ENCODE measurements around the gene USP8. TPM values are rescaled to one million over a fixed set of nuclear protein-coding genes. Genes with fewer than 3 reads are reported as not detected.

Gene USP8
- total RNA-seq, 1 donor from 2014 or later = 59.4 TPM

DNA sequence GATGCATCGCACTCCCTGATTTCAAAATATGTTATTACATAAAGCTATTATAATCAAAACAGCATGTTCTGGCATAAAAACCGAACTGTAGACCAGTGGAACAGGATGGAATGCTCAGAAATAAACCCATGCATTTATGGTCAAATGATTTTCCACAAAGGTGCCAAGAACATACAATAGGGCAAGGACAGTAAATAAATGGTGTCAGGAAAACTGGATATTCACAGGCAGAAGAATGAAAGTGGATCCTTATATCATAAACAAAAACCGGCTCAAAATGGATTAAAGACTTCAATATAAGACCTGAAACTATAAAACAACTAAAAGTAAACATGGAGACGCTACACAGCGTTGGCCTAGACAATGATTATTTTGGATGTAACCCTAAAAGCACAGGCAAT lies 99.6 kb downstream of the USP8 start:
- DNase-seq (ENCODE audit: extremely low spot score, unreplicated experiment) = no peak
- Mint-ChIP-seq H3K4me1 (ENCODE audit: unreplicated experiment) (no peaks in the 10 kb centered on the region), H3K36me3 (no peaks in the 10 kb centered on the region), H3K4me3 (no peak overlapping the region), H3K27ac (no peak overlapping the region), H3K27me3 (no peaks in the 10 kb centered on the region), H3K9me3 (peaks cover 4% of the 10 kb centered on the region)
- TF ChIP-seq, protein P1, sequence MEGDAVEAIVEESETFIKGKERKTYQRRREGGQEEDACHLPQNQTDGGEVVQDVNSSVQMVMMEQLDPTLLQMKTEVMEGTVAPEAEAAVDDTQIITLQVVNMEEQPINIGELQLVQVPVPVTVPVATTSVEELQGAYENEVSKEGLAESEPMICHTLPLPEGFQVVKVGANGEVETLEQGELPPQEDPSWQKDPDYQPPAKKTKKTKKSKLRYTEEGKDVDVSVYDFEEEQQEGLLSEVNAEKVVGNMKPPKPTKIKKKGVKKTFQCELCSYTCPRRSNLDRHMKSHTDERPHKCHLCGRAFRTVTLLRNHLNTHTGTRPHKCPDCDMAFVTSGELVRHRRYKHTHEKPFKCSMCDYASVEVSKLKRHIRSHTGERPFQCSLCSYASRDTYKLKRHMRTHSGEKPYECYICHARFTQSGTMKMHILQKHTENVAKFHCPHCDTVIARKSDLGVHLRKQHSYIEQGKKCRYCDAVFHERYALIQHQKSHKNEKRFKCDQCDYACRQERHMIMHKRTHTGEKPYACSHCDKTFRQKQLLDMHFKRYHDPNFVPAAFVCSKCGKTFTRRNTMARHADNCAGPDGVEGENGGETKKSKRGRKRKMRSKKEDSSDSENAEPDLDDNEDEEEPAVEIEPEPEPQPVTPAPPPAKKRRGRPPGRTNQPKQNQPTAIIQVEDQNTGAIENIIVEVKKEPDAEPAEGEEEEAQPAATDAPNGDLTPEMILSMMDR (conservative IDR thresholded peaks at IDR 0.05) = no peak

DNA sequence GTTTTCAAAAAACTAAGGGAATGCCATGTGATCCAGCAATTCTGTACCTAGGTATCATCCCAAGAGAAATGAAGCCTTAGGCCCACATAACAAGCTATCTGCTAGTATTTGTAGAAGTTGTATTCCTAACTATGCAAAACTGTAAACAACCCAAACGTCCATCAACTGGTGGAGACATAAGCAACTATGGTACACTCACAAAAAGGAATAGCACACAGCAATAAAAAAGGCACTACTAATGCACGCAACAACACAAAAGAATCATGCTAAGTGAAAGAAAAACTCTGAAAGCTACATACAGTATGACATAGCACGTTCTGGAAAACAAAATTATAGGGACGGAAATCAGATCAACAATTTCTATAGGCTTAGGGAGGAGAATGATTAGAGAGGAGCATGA lies 107.0 kb downstream of the USP8 start:
- no peak for DNase-seq (ENCODE audit: extremely low spot score, unreplicated experiment)
- no peak overlapping the region for H3K27ac Mint-ChIP-seq
- H3K4me1 Mint-ChIP-seq (ENCODE audit: unreplicated experiment) = no peaks in the 10 kb centered on the region
- H3K36me3 Mint-ChIP-seq = no peaks in the 10 kb centered on the region
- TF ChIP-seq, protein P1 (conservative IDR thresholded peaks at IDR 0.05) = no peak
- no peaks in the 10 kb centered on the region for H3K27me3 Mint-ChIP-seq
- no peak overlapping the region for H3K4me3 Mint-ChIP-seq
- no peaks in the 10 kb centered on the region for H3K9me3 Mint-ChIP-seq

DNA sequence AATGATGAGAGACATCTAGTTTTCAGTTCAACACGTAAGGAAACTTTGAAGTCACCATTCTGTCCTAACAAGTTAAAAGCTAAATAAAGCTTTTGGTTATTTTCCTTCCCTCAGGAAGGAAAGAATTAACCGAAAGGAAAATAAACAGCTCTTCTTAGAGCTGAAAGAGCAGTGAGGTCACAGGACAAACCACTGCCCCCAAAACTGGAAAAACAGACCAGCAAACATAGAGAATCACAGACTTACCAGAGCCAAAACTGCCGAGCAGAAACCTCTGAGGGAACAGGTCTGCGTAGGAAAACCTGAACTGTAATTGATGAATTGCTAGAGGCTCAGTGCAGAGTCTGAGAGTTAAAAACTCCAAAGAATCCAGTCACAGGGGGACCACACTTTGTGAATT lies 107.6 kb downstream of the USP8 start:
- no peak for DNase-seq (ENCODE audit: extremely low spot score, unreplicated experiment)
- Mint-ChIP-seq H3K27me3 (no peaks in the 10 kb centered on the region), H3K4me1 (ENCODE audit: unreplicated experiment) (no peaks in the 10 kb centered on the region), H3K36me3 (no peaks in the 10 kb centered on the region), H3K9me3 (no peaks in the 10 kb centered on the region), H3K4me3 (no peak overlapping the region), H3K27ac (no peak overlapping the region)
- TF ChIP-seq, protein P1 (conservative IDR thresholded peaks at IDR 0.05) = no peak

DNA sequence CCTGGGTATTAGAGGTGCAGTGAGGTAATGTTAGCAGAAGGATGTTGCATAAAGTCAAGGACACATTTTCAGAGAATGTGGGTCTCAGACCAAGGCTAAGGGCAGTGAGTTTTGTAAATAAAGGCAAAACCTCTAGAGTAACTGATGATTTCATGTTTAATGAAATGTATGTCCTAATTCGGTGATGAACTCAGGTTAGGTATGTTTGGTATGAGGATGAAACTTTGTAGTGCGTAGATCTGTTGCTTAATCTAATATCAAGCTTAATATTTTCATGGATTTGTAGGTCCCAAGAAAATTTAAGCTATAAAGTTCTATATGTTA lies 118.6 kb downstream of the USP8 start:
- H3K9me3 Mint-ChIP-seq = no peaks in the 10 kb centered on the region
- no peaks in the 10 kb centered on the region for H3K36me3 Mint-ChIP-seq
- DNase-seq (ENCODE audit: extremely low spot score, unreplicated experiment) = no peak
- H3K27me3 Mint-ChIP-seq = no peaks in the 10 kb centered on the region
- peaks cover 18% of the 10 kb centered on the region for H3K4me1 Mint-ChIP-seq (ENCODE audit: unreplicated experiment)
- no peak overlapping the region for H3K27ac Mint-ChIP-seq
- H3K4me3 Mint-ChIP-seq = no peak overlapping the region
- TF ChIP-seq, protein P1 (conservative IDR thresholded peaks at IDR 0.05) = no peak

DNA sequence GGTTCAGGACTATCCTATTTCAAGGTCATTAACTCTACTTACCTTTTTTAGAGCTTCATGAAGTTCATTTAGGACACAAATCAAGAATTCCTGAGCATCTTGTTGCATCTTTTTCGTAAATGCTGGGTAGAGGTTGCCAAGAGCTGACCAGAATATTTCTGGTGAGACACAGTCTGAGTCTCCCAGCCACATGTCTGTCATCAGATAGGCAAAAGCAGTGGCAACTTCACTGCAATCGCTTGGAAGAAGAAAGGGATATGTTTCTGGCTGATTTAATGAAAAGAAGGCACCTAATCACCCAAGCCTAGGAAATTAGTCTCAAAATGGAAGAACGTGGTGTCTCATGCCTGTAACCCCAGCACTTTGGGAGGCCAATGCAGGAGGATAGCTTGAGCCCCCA lies 119.4 kb downstream of the USP8 start:
- DNase-seq (ENCODE audit: extremely low spot score, unreplicated experiment) = no peak
- Mint-ChIP-seq H3K36me3 (no peaks in the 10 kb centered on the region), H3K4me1 (ENCODE audit: unreplicated experiment) (peaks cover 18% of the 10 kb centered on the region), H3K9me3 (no peaks in the 10 kb centered on the region), H3K27ac (no peak overlapping the region), H3K27me3 (no peaks in the 10 kb centered on the region), H3K4me3 (no peak overlapping the region)
- TF ChIP-seq, protein P1 (conservative IDR thresholded peaks at IDR 0.05) = no peak

DNA sequence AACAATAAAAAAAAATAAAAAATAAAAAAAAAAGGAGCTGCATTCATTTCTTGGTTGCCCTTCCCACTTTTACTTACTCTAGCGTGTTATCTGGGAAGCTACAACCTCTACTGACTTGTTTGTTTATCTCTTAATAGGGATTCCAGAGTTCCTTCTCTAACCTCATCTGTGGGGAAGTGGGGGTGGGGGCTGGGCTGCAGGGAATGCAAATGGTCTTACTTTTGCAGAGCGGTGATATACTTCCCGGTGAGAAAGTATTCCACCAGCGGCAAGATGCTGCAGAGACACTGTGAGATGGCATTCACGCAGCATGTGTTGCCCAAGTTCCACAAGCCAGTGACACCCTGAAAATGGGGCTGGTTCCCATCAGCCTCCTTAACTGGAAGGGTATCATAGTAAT lies 120.2 kb downstream of the USP8 start:
- TF ChIP-seq, protein P1 (conservative IDR thresholded peaks at IDR 0.05) = no peak
- Mint-ChIP-seq H3K27ac (no peak overlapping the region), H3K9me3 (no peaks in the 10 kb centered on the region), H3K27me3 (no peaks in the 10 kb centered on the region), H3K36me3 (no peaks in the 10 kb centered on the region), H3K4me3 (no peak overlapping the region), H3K4me1 (ENCODE audit: unreplicated experiment) (peaks cover 18% of the 10 kb centered on the region)
- DNase-seq (ENCODE audit: extremely low spot score, unreplicated experiment) = no peak

Data from type B pancreatic cell (in vitro differentiated cells).